T-helper 1 cell treated with Interleukin-12 subunit alpha and Interleukin-12 subunit beta and Interleukin-4 antibody, amounts not matched to agents 30 μg/mL and 1 μg/mL, for 36 hours (primary cell): Measurements from ENCODE around the gene BTD.
"Not testable (repeated sequence)": the region's sequence is repeated elsewhere in the genome, so short reads cannot be mapped to it uniquely, and the experiment has no call there.

Experiments used
- H3K27ac Mint-ChIP-seq: one replicate; pipeline ENCODE4 v1.8.0; 2021; ENCODE audit warnings: mild to moderate bottlenecking, mixed read lengths
- H3K27me3 Mint-ChIP-seq: one replicate; pipeline ENCODE4 v1.8.0; 2021; ENCODE audit warnings: low read depth, mixed read lengths
- H3K36me3 Mint-ChIP-seq: one replicate; pipeline ENCODE4 v1.8.0; 2021; ENCODE audit warnings: low read depth, mixed read lengths
- H3K4me1 Mint-ChIP-seq: one replicate; pipeline ENCODE4 v1.8.0; 2021; ENCODE audit warnings: low read depth, mixed read lengths
- H3K4me3 Mint-ChIP-seq: one replicate; pipeline ENCODE4 v1.8.0; 2021; ENCODE audit warnings: mild to moderate bottlenecking, moderate library complexity, mixed read lengths
- H3K9me3 Mint-ChIP-seq: one replicate; pipeline ENCODE4 v1.8.0; 2021; ENCODE audit warnings: mixed read lengths

Gene BTD

DNA sequence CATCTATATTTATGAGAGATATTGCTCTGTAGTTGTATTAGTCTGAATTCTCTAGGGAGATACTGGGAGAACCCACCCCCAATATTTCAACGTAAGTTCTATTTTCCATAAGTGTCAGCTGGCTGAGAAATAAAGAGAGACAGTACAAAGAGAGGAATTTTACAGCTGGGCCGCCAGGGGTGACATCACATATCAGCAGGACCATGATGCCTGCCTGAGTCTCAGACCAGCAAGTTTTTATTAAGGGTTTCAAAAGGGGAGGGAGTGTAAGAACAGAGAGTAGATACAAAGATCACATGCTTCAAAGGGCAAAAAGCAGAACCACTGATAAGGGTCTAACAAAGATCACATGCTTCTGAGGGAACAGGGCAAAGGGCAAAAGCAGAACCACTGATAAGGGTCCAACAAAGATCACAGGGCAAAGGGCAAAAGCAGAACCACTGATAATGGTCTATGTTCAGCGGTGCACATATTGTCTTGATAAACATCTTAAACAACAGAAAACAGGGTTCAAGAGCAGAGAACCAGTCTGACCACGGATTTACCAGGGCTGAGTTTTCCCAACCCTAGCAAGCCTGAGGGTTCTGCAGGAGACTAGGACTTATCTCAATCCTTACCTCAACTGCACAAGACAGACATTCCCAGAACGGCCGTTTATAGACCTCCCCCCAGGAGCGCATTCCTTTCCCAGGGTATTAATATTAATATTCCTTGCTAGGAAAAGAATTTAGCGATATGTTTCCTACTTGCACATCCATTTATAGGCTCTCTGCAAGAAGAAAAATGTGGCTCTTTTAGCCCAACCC, 18.3 kb downstream of the BTD start:
- peaks cover 43% of the 10 kb centered on the region for H3K9me3 Mint-ChIP-seq
- not testable (repeated sequence) for H3K4me3 Mint-ChIP-seq, H3K27me3 Mint-ChIP-seq, H3K27ac Mint-ChIP-seq
- peaks cover 13% of the 10 kb centered on the region for H3K4me1 Mint-ChIP-seq
- H3K36me3 Mint-ChIP-seq: peaks cover 24% of the 10 kb centered on the region

DNA sequence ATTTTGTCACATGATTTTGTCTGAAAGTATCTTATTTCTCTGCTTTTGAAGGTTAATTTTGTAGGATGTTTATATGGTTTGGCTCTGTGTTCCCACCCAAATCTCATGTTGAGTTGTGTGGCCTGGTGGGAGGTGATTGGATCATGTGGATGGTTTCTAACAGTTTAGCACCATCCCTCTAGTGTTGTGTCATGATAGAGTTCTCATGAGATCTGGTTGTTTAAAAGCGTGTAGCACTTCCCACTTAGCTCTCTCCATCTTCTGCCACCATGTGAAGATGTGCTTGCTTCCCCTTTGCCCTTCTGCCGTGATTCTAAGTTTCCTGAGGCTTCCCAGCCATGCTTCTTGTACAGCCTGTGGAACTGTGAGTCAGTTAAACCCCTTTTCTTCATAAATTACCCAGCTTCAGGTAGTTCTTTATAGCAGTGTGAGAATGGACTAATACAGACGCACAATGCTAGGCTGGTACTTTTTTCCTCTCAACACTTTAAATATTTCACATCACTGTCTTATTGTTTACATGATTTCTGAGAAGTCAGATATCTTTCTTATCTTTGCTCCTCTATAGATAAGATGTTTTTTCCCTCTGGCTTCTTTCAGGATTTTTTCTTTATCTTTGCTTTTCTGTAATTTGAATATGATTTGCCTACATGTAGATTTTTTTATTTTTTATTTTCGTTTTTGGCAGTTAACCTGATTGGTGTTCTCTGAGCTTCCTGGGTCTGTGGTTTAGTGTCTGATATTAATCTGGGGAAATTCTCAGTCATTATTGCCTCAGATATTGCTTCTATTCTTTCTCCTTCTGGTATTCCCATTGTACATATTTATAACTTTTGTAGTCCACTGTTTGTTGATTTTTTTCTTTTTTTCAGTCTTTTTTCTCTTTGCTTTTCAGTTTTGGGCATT, 22.2 kb downstream of the BTD start:
- Mint-ChIP-seq H3K4me3 (peak overlapping the region; percentile 22), H3K27me3 (no peaks in the 10 kb centered on the region), H3K4me1 (peaks cover 16% of the 10 kb centered on the region), H3K9me3 (peaks cover 43% of the 10 kb centered on the region), H3K36me3 (peaks cover 24% of the 10 kb centered on the region), H3K27ac (peak overlapping the region; percentile 33)

DNA sequence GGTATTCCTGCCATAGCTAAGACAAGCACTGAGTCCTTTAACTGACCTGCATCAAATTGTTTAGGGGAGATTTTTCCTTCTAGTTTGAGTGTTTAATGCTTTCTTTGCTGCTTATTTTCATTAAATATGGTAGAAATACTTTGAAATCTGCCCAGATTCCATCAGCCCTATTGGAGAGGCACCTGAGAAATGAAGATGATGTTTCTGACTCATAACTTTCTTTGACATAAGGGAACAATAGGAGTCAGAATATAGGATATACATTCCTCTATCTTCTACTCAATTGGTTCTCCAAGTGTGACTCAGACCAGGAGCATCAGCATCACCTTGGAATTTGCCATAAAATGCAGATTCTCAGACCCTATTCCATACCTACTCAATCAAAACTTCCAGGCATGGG, 27.4 kb downstream of the BTD start:
- H3K27me3 Mint-ChIP-seq: no peaks in the 10 kb centered on the region
- H3K27ac Mint-ChIP-seq: no peak overlapping the region
- H3K36me3 Mint-ChIP-seq: peaks cover 3% of the 10 kb centered on the region
- peaks cover 19% of the 10 kb centered on the region for H3K4me1 Mint-ChIP-seq
- H3K4me3 Mint-ChIP-seq: no peak overlapping the region
- peaks cover 6% of the 10 kb centered on the region for H3K9me3 Mint-ChIP-seq

DNA sequence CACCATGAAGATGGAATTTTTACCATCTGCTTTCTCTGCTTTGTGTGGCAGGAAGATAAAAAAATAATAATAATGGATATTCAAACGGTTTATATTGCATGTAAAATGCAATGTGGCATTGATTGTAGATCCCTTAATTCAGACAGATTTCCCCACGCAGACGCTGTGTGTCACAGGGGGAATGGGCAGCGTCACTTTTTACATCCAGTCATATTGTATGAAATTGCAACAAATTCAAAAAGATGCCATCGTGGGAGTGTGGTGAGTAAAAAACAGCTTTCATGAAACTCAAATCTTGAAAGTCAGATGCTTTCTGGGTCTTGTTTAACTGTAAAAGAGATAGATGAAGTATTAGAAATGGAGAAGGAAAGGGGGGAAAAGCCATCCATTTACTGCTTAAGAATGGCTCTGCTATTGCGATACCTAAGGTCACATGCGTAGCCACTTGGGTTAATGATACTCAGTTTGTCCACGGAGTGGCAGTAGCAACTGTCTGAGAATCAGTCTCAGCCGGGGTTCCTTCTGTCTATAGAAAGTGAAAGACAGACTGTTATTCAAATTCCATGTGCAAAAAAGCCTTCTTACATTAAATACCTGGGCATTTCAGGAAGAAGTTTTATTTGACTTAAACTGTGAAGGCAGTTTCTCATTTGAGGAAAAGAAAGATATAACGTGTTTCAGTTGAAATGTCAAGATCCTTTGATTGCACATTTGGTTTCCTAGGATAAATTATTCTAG, 28.5 kb downstream of the BTD start:
- no peaks in the 10 kb centered on the region for H3K27me3 Mint-ChIP-seq
- peak overlapping the region; percentile 29 for H3K4me3 Mint-ChIP-seq
- peaks cover 15% of the 10 kb centered on the region for H3K4me1 Mint-ChIP-seq
- H3K36me3 Mint-ChIP-seq: no peaks in the 10 kb centered on the region
- H3K27ac Mint-ChIP-seq: no peak overlapping the region
- H3K9me3 Mint-ChIP-seq: no peaks in the 10 kb centered on the region

DNA sequence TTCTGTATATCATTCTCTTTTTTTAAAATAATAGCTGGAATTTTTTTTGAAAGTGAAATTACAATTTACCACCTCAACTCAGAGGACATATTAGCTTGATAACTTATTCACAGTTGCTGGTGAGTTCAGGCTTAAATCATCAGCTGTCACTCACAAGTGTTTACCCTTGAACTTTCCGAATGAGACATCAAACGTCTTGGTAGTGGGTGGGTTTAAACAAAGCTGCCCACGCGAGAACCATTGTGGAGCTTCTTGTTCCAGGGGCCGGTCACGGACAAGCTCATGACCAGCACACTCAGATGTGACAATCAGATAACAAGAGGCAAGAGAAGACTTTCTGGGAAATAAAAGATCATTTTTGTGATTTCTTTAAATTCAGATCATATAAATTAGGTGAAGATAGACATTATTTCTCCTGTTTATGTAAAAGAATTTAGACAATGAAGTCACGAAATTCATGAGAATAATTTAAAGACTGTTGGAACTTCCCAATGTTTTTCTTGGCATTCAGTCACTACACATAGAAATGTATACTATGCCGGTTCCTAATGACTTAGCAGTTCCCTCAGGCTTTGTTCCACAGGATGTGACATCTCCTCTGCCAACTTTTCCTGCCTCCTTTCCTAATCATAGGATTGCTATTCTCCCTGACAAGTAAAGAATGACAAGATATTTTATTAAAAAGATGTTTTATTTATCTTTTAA, 29.3 kb downstream of the BTD start:
- peaks cover 17% of the 10 kb centered on the region for H3K4me1 Mint-ChIP-seq
- peak overlapping the region; percentile 7 for H3K4me3 Mint-ChIP-seq
- H3K27me3 Mint-ChIP-seq: no peaks in the 10 kb centered on the region
- no peak overlapping the region for H3K27ac Mint-ChIP-seq
- no peaks in the 10 kb centered on the region for H3K36me3 Mint-ChIP-seq
- H3K9me3 Mint-ChIP-seq: no peaks in the 10 kb centered on the region

DNA sequence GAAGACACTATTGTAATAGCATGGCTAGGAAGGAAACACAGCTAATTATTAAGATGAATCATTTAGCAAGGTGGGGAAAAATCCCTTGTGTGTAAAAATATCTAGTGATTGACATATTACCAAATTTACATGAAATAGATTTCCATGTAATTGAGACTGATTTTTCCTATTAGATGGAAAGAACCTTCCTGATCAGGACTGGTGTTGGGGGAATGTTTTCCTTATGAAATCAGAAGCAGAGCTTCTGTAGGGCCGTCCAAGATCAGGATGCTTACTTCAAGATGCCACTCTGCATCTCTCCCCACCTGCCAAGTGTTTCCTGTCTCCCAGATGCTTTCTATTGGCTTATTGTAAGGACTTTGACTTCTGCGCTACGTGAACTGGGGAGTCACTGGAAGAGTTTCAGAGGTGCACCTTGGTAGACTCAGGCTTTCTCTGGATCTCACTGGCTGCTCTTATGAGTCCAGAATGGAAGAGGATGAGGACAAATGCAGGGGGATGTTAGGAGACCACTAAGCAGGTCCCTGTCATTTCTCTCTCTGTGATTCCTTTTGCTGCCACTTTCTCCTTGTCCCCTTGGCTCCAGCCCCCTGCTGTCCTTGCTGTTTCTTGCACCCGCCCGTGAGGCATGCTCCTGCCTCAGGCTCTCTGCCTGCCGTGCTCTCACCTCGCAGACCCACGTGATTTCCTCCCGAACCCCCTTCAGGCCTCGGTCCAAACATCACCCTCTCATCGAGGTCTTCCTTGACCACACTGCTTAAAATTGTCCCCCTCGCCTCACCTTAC, 30.1 kb downstream of the BTD start:
- Mint-ChIP-seq H3K4me1 (peaks cover 22% of the 10 kb centered on the region), H3K27me3 (no peaks in the 10 kb centered on the region), H3K36me3 (no peaks in the 10 kb centered on the region), H3K9me3 (no peaks in the 10 kb centered on the region), H3K4me3 (no peak overlapping the region), H3K27ac (no peak overlapping the region)

- Mint-ChIP-seq H3K27me3 (no peaks in the 10 kb centered on the region), H3K27ac (no peak overlapping the region), H3K36me3 (no peaks in the 10 kb centered on the region), H3K4me3 (no peak overlapping the region), H3K4me1 (peaks cover 25% of the 10 kb centered on the region), H3K9me3 (no peaks in the 10 kb centered on the region)
Observed at GRCh38 chr3:15632212-15632580, 30.7 kb downstream of the BTD start.

- H3K27me3 Mint-ChIP-seq: no peaks in the 10 kb centered on the region
- H3K27ac Mint-ChIP-seq: no peak overlapping the region
- H3K4me3 Mint-ChIP-seq: no peak overlapping the region
- H3K36me3 Mint-ChIP-seq: no peaks in the 10 kb centered on the region
- H3K4me1 Mint-ChIP-seq: peaks cover 35% of the 10 kb centered on the region
- no peaks in the 10 kb centered on the region for H3K9me3 Mint-ChIP-seq
Observed at GRCh38 chr3:15633159-15633558, 31.6 kb downstream of the BTD start.

GRCh38 chr3:15633766-15634598, 32.4 kb downstream of the BTD start:
- Mint-ChIP-seq H3K27ac (no peak overlapping the region), H3K4me1 (peaks cover 41% of the 10 kb centered on the region), H3K36me3 (no peaks in the 10 kb centered on the region), H3K4me3 (no peak overlapping the region), H3K9me3 (no peaks in the 10 kb centered on the region), H3K27me3 (no peaks in the 10 kb centered on the region)

- Mint-ChIP-seq H3K4me1 (peaks cover 44% of the 10 kb centered on the region), H3K27me3 (no peaks in the 10 kb centered on the region), H3K36me3 (no peaks in the 10 kb centered on the region), H3K4me3 (no peak overlapping the region), H3K27ac (peak overlapping the region; percentile 8), H3K9me3 (no peaks in the 10 kb centered on the region)
Observed at GRCh38 chr3:15634671-15635070, 33.1 kb downstream of the BTD start.

- H3K4me1 Mint-ChIP-seq: peaks cover 39% of the 10 kb centered on the region
- H3K27me3 Mint-ChIP-seq: no peaks in the 10 kb centered on the region
- H3K27ac Mint-ChIP-seq: no peak overlapping the region
- H3K9me3 Mint-ChIP-seq: no peaks in the 10 kb centered on the region
- H3K36me3 Mint-ChIP-seq: no peaks in the 10 kb centered on the region
- H3K4me3 Mint-ChIP-seq: no peak overlapping the region
Observed at GRCh38 chr3:15635121-15635661, 33.6 kb downstream of the BTD start.

- H3K27ac Mint-ChIP-seq: peak overlapping the region; percentile 57
- H3K4me3 Mint-ChIP-seq: peak overlapping the region; percentile 14
- peaks cover 34% of the 10 kb centered on the region for H3K4me1 Mint-ChIP-seq
- H3K36me3 Mint-ChIP-seq: no peaks in the 10 kb centered on the region
- H3K27me3 Mint-ChIP-seq: no peaks in the 10 kb centered on the region
- H3K9me3 Mint-ChIP-seq: no peaks in the 10 kb centered on the region
Observed at GRCh38 chr3:15636028-15636709, 34.6 kb downstream of the BTD start.
